Spleen (tissue), 11 donors: Measurements from ENCODE around the gene FUCA1. TPM values are rescaled to one million over a fixed set of nuclear protein-coding genes. Genes with fewer than 3 reads are reported as not detected.

Source experiments
- DNase-seq: peaks from one replicate; pipeline ENCODE4 v3.0.0-alpha.2; 2020
- H3K27ac ChIP-seq, 8 donors: fragments of 200-600 bp; sonication (generic) in 7 of 8; 1 replicate in 4 of 8; 2 replicates in 4 of 8; pipeline versions ENCODE4 v1.5.0 to v1.8.0; 2016 to 2021; ENCODE audit warnings: inconsistent platforms in 4 of 8, mild to moderate bottlenecking in 4 of 8, moderate library complexity in 1 of 8
- H3K27me3 ChIP-seq, 7 donors: fragments of 200-600 bp; sonication (generic) in 6 of 7; replicated peaks in 1 of 7; 1 replicate in 4 of 7; 2 replicates in 3 of 7; pipeline versions ENCODE4 v1.5.0 to v1.8.0; 2016 to 2021; ENCODE audit warnings: inconsistent platforms in 3 of 7, mild to moderate bottlenecking in 1 of 7
- H3K36me3 ChIP-seq, 6 donors: fragments of 200-600 bp; sonication (generic) in 5 of 6; 1 replicate in 4 of 6; 2 replicates in 2 of 6; pipeline versions ENCODE4 v1.5.0 to v1.8.0; 2016 to 2021; ENCODE audit warnings: inconsistent platforms in 2 of 6
- H3K4me1 ChIP-seq, 6 donors: fragments of 200-600 bp; sonication (generic) in 5 of 6; 1 replicate in 3 of 6; 2 replicates in 3 of 6; pipeline versions ENCODE4 v1.5.0 to v1.8.0; 2016 to 2021; ENCODE audit warnings: inconsistent platforms in 3 of 6
- H3K4me3 ChIP-seq, 8 donors: fragments of 200-600 bp; sonication (generic) in 7 of 8; 1 replicate in 4 of 8; 2 replicates in 4 of 8; pipeline versions ENCODE4 v1.5.0 to v1.8.0; 2016 to 2021; ENCODE audit warnings: inconsistent platforms in 4 of 8, mild to moderate bottlenecking in 4 of 8, moderate library complexity in 2 of 8
- H3K9me3 ChIP-seq, 8 donors: fragments of 200-600 bp; sonication (generic) in 7 of 8; 1 replicate in 4 of 8; 2 replicates in 4 of 8; pipeline versions ENCODE4 v1.5.0 to v1.8.0; 2016 to 2021; ENCODE audit warnings: inconsistent platforms in 4 of 8
- CTCF ChIP-seq, 11 experiments: fragments of 200-600 bp in 7 of 11; fragments of 450-650 bp in 4 of 11; sonication (generic) in 4 of 11; IDR thresholded peaks in 8 of 11; conservative IDR thresholded peaks in 3 of 11; 1 replicate in 7 of 11; 2 replicates in 4 of 11; pipeline versions ENCODE4 v1.4.0 to v1.8.0; 2016 to 2021; ENCODE audit warnings: antibody characterized with exemption in 11 of 11, inconsistent platforms in 4 of 11, mild to moderate bottlenecking in 1 of 11
- POLR2A ChIP-seq, 3 donors: fragments of 450-650 bp; IDR thresholded peaks; one replicate each; pipeline ENCODE4 v1.5.1; 2017; ENCODE audit warnings: antibody characterized with exemption in 3 of 3, mild to moderate bottlenecking in 1 of 3
- POLR2AphosphoS5 ChIP-seq, 3 donors: sonication (generic); formaldehyde crosslinking; IDR thresholded peaks; one replicate each; pipeline ENCODE4 v1.5.1; 2017; ENCODE audit warnings: antibody characterized with exemption in 3 of 3
- WGBS, 5 donors: extraction: QIAGEN DNeasy Blood & Tissue Kit in 3 of 5; methylation state at CpG; one replicate each; pipeline versions ENCODE4 v1.1.5 to v1.1.7; 2013 to 2018; 5-methylcytosine and 5-hydroxymethylcytosine counted together
- intact Hi-C: fragments of 100-400 bp; cut with DNase I; formaldehyde crosslinking; loops from one replicate; pipeline ENCODE4 v1.15.0; 2023; ENCODE audit warnings: low total_unique reads
- polyA plus RNA-seq, 3 donors: library from polyadenylated mRNA; stranded (reverse); fragments of 200-250 nt; gene quantifications; one replicate each; pipeline ENCODE4 v1.2.1, GENCODE V29; 2013
- total RNA-seq, 7 donors: library from RNA; depleted of rRNA in 3 of 7; stranded (reverse); fragments of >200 nt in 3 of 7; fragmentation: NEBNext Ultra II Directional in 4 of 7; extraction: Animal tissue kit (Norgen Biotek cat#: 25700) in 4 of 7; gene quantifications; one replicate each; pipeline versions ENCODE4 v1.1.0 to v1.2.1, GENCODE V29; 2016 to 2021
- donor health status: healthy with polysubstance abuse.
- donor health status: DM: no; HTN: no; CAD: no; lungs with moderate emphysema.
- donor health status: DM: no; HTN: no; CAD: no.
- donor health status: Bipolar disorder and iron deficiency.
- donor health status: healthy.
- donor health status: DM: no; HTN: no; CAD: no.
- donor health status: DM: yes; HTN: yes; CAD: no.

Gene FUCA1
- total and polyA plus RNA-seq, 10 donors = 36.3 to 106 (median 66.2) TPM

- Histone ChIP-seq H3K27ac (no peak overlapping the region), H3K9me3 (no peaks in the 10 kb centered on the region), H3K4me1 (peaks cover 8 to 95% (median 67%) of the 10 kb centered on the region in 6 donors), H3K27me3 (peaks cover 0 to 30% (median 5%) of the 10 kb centered on the region in 7 donors), H3K4me3 (no peak overlapping the region), H3K36me3 (peaks cover 0 to 21% (median 0%) of the 10 kb centered on the region in 6 donors)
- intact Hi-C loops = no loop called here
- no peak for DNase-seq
- TF ChIP-seq CTCF (IDR thresholded peaks at IDR 0.05 in 8 of 11, conservative IDR thresholded peaks at IDR 0.05 in 3 of 11) (no peak), POLR2AphosphoS5 (IDR thresholded peaks at IDR 0.05) (no peak), POLR2A (IDR thresholded peaks at IDR 0.05) (no peak)
- 85 to 94% (median 90%) methylated on average over 7 of the region's 7 CpGs for WGBS, 5 donors
Observed at GRCh38 chr1:23905461-23906025, 37.5 kb upstream of the FUCA1 start.

- intact Hi-C loops = no loop called here
- WGBS, 5 donors = 67 to 82% (median 72%) methylated on average over 10 of the region's 10 CpGs
- H3K4me1 ChIP-seq = peaks cover 8 to 95% (median 63%) of the 10 kb centered on the region in 6 donors
Observed at GRCh38 chr1:23904748-23905357, 36.8 kb upstream of the FUCA1 start.

GRCh38 chr1:23903754-23904153, 35.7 kb upstream of the FUCA1 start:
- no peak for DNase-seq
- Histone ChIP-seq H3K27ac (no peak overlapping the region), H3K36me3 (peaks cover 0 to 21% (median 0%) of the 10 kb centered on the region in 6 donors), H3K4me3 (no peak overlapping the region), H3K9me3 (no peaks in the 10 kb centered on the region), H3K27me3 (peaks cover 0 to 30% (median 5%) of the 10 kb centered on the region in 7 donors), H3K4me1 (peaks cover 6 to 92% (median 55%) of the 10 kb centered on the region in 6 donors)
- no peak for TF ChIP-seq POLR2AphosphoS5 (IDR thresholded peaks at IDR 0.05)
- TF ChIP-seq CTCF (IDR thresholded peaks at IDR 0.05 in 8 of 11, conservative IDR thresholded peaks at IDR 0.05 in 3 of 11) = no peak
- TF ChIP-seq POLR2A (IDR thresholded peaks at IDR 0.05) = no peak
- WGBS, 5 donors = 73 to 86% (median 77%) methylated on average over 6 of the region's 6 CpGs
- intact Hi-C loops = no loop called here

More at GRCh38 chr1:23904748-23905357, 36.8 kb upstream of the FUCA1 start:
- H3K9me3 ChIP-seq = no peaks in the 10 kb centered on the region
- DNase-seq = no peak
- H3K4me3 ChIP-seq = no peak overlapping the region
- no peak overlapping the region for H3K27ac ChIP-seq
- peaks cover 0 to 21% (median 0%) of the 10 kb centered on the region in 6 donors for H3K36me3 ChIP-seq
- TF ChIP-seq CTCF (IDR thresholded peaks at IDR 0.05 in 8 of 11, conservative IDR thresholded peaks at IDR 0.05 in 3 of 11) (no peak), POLR2AphosphoS5 (IDR thresholded peaks at IDR 0.05) (no peak)
- H3K27me3 ChIP-seq = peaks cover 0 to 30% (median 5%) of the 10 kb centered on the region in 7 donors
